HG02571 (cell line): Measurements from ENCODE around the gene ANGEL1.

Experiments
- ATAC-seq: cut with Tn5 transposase; IDR thresholded peaks from one replicate; pipeline ENCODE4 v1.9.1; 2021; ENCODE audit warnings: mild to moderate bottlenecking, moderate library complexity; ENCODE audit not compliant: unreplicated experiment

Gene ANGEL1

GRCh38 chr14:76767681-76768656 lies 44.7 kb downstream of the ANGEL1 start:
- ATAC-seq, result peak; percentile 55

GRCh38 chr14:76765461-76765931 lies 47.2 kb downstream of the ANGEL1 start:
- ATAC-seq, result no peak

GRCh38 chr14:76763096-76764041 lies 49.3 kb downstream of the ANGEL1 start:
- no peak for ATAC-seq

DNA sequence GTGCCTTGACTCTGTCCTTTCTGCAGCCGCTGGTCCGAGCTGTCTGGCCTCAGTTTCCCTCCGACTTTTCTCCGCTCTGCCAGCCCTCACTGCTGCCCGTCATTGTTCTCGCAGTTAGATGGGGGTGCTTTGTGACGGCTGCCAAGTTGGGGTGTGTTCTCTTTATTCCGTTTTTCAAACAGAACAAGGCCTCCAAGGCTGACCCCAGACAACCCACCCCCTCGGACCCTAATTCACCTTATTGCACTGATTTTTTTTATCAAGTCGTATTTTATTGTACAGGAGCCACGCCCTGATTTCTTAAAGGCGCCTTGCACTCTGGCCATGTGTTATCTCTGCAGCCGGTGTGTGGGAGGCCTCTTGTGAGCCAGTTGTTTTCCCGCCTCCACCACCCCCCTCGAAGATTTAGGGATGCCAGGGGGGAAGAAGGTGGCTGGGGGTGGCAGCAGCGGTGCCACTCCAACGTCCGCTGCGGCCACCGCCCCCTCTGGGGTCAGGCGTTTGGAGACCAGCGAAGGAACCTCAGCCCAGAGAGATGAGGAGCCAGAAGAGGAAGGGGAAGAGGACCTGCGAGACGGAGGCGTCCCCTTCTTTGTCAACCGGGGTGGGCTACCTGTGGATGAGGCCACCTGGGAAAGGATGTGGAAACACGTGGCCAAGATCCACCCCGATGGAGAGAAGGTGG lies 50.1 kb downstream of the ANGEL1 start:
- no peak for ATAC-seq

- no peak for ATAC-seq
Observed at GRCh38 chr14:76761960-76762410, 50.7 kb downstream of the ANGEL1 start.

- ATAC-seq, result no peak
Observed at GRCh38 chr14:76761136-76761959, 51.3 kb downstream of the ANGEL1 start, which contains the start of gene VASH1. VASH1 (plus strand) TSS chr14:76761468; CDS start chr14:76762822, 1,354 bp downstream.

- ATAC-seq, result no peak
Observed at GRCh38 chr14:76760331-76761135, 52.1 kb downstream of the ANGEL1 start.

DNA sequence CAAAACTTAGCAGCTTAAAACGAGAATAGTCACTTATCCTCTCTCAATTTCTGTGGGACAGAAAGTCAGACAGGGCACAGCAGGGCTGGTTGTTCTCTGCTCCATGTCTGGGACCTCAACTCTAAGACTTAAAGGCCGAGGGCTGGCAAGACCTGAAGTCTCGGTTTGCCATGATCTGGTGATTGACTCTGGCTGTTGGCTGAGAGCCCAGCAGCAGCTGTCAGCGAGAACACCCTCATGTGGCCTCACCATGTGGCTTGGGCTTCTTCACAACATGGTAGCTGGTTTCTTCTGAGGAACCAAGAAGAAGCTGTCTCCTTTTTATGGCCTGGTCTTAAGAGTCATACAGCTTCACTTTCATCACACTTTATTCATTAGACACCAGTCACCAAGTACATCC lies 53.1 kb downstream of the ANGEL1 start:
- no peak for ATAC-seq

DNA sequence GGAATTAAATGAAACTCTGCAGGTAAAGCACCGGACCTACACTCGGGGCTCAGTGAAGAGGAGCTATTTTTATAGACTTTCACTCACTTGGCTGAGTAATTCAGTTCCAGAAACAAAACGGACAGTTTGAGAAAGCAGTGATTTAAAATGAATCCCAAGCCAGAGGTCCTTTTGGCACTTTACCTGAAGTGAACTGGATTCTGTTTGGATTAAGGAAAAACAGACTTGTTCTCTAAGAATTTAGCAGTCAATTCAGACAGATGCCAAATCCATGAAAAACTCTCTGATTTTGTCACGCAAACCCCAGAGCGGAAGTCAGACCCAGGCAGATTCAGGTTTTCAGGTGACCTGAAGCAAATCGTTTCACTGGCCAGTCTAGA lies 56.3 kb downstream of the ANGEL1 start:
- no peak for ATAC-seq

- ATAC-seq, result no peak
Observed at GRCh38 chr14:76755610-76756370, 56.9 kb downstream of the ANGEL1 start.

- no peak for ATAC-seq
Observed at GRCh38 chr14:76754586-76754985, 58.1 kb downstream of the ANGEL1 start.

DNA sequence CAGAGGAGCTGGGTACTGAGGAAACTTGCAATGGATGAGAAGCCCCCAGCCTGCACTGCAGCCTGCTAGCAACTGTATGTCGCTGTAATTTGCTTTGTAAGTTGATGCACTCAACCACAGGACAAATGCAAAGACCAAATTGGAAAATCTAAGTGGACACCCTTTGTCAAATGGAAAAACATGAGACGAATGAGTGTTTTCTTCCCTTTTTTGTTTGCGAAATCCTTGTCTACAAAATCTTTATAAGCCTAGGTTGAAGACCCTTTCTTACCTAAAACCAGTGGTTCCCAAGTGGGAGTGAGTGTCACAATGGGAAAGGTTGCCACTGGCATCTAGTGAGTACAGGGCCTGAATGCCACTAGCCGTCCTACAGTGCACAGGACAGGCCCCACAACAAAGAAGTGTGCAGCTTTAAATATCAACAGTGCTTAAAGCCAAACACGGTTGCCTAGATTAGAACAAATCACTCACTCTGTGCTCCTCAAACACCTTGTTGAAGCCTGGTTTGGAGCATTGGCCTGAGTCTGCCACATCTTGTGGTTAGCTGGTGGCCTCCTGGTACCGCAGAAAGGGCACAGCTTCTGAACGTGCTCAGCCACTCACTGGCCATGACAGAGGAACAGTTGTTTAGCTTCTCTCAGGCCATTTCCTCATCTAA lies 59.0 kb downstream of the ANGEL1 start:
- ATAC-seq, result no peak

- no peak for ATAC-seq
Observed at GRCh38 chr14:76752744-76753143, 59.9 kb downstream of the ANGEL1 start.

DNA sequence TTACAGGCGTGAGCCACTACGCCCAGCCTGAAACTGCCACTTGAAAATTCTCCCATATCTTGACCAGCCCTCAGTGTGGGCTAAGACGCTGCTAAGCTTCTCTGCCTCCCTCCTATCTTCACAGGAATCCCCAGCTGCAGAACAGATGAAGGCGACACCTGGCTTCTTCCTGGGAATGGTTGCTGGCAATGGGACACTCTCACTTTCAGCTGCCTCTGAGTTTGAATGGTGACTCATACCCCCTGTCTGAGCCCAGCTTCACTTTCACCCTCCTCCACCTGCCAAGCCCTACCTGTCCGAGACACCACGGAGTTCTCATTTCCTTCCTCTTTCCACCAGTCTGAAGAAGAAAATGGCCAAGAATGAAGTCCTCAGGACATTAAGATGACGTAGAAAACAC lies 69.7 kb downstream of the ANGEL1 start:
- ATAC-seq, result no peak

- no peak for ATAC-seq
Observed at GRCh38 chr14:76742185-76742584, 70.5 kb downstream of the ANGEL1 start.

DNA sequence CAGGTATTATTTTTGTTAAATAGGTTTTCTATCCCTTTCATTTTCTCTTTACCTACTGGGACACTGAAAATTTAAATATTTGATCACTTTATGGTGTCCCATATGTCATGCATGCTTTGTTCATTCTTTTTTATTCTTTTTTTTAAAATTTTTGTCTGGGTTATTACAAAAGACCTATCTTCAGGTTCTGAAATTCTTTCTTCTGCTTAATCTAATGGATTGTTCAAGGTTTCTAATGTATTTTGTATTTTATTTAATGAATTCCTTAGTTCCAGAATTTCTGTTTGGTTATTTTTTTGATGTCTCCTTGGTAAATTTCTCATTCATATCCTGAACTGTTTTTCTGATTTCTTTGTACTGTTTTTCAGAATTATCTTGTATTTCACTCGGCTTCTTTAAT lies 71.6 kb downstream of the ANGEL1 start:
- no peak for ATAC-seq
